Loucy (cell line): Measurements from ENCODE around the gene TENT5A.

Source experiments
- CTCF ChIP-seq: fragments of 200-600 bp; sonication (generic); conservative IDR thresholded peaks from 2 replicates; pipeline ENCODE4 v1.5.1; 2014; ENCODE audit warnings: mild to moderate bottlenecking, antibody characterized with exemption, low read length
- EZH2phosphoT487 ChIP-seq: fragments of 200-600 bp; IDR thresholded peaks from 2 replicates; pipeline ENCODE4 v1.6.1; 2018; ENCODE audit warnings: antibody characterized with exemption, mild to moderate bottlenecking, moderate library complexity, borderline replicate concordance

GRCh38 chr6:81727876-81728517 lies 24.5 kb downstream of the TENT5A start:
- TF ChIP-seq CTCF, result no peak
- no peak for TF ChIP-seq EZH2phosphoT487
